IMR-90 (cell line): ENCODE results near the gene ACTRT3. TPM values are rescaled to one million over a fixed set of nuclear protein-coding genes. Genes with fewer than 3 reads are reported as not detected.

ENCODE experiments used
- ATAC-seq: fragments of 200-7000 bp; cut with Tn5 transposase; 2 replicates; pipeline ENCODE4 v1.9.1; 2020; ENCODE audit warnings: low read depth, mild to moderate bottlenecking, moderate library complexity
- BruUV-seq: library from RNA; stranded (reverse); fragments of 400-500 nt; replicated peaks from 2 replicates; lab custom pipeline; 2021; lab: Mats Ljungman, UMichigan
- CTCF ChIA-PET: fragments of 300-600 bp; formaldehyde crosslinking; extraction: SDS; loops from one replicate; lab custom pipeline; 2021; ENCODE audit warnings: antibody characterized with exemption; lab: Yijun Ruan, JAX
- POLR2A ChIA-PET: fragments of 300-600 bp; sonication (Branson Sonifier 250); formaldehyde crosslinking; loops from one replicate; lab custom pipeline; 2022; ENCODE audit warnings: antibody characterized with exemption; ENCODE audit not compliant: unreplicated experiment; lab: Charles Lee
- DNase-seq: peaks from one replicate; pipeline ENCODE4 v3.0.0; 2013
- H2AFZ ChIP-seq: replicated peaks from 2 replicates; pipeline ENCODE3; 2013; ENCODE audit warnings: low read length, mild to moderate bottlenecking; ENCODE audit not compliant: poor library complexity
- H2AK5ac ChIP-seq: 2 replicates; pipeline ENCODE4 v1.6.1; 2013; ENCODE audit warnings: low read depth, low read length, inconsistent platforms
- H2AK9ac ChIP-seq: replicated peaks from 2 replicates; pipeline ENCODE3; 2013; ENCODE audit warnings: mild to moderate bottlenecking, low read depth, low read length, moderate library complexity; ENCODE audit not compliant: poor library complexity
- H2BK120ac ChIP-seq: 2 replicates; pipeline ENCODE4 v1.6.1; 2013; ENCODE audit warnings: low read depth, low read length, inconsistent platforms
- H2BK15ac ChIP-seq: 3 replicates; pipeline ENCODE4 v1.6.1; 2013; ENCODE audit warnings: low read depth, low read length, inconsistent platforms
- H2BK20ac ChIP-seq: 2 replicates; pipeline ENCODE4 v1.6.1; 2013; ENCODE audit warnings: low read depth, mild to moderate bottlenecking, inconsistent platforms, low read length, moderate library complexity
- H2BK5ac ChIP-seq: 2 replicates; pipeline ENCODE4 v1.6.1; 2013; ENCODE audit warnings: mild to moderate bottlenecking, low read depth, low read length, inconsistent platforms; ENCODE audit not compliant: poor library complexity, severe bottlenecking
- H3K14ac ChIP-seq: replicated peaks from 2 replicates; pipeline ENCODE4 v1.6.1; 2013; ENCODE audit warnings: low read depth, low read length, inconsistent platforms
- H3K18ac ChIP-seq: 2 replicates; pipeline ENCODE4 v1.6.1; 2013; ENCODE audit warnings: low read depth, low read length, control low read depth
- H3K23ac ChIP-seq: 2 replicates; pipeline ENCODE4 v1.6.1; 2013; ENCODE audit warnings: low read depth, low read length, inconsistent platforms
- H3K27ac ChIP-seq: 2 replicates; pipeline ENCODE4 v1.5.1; 2013; ENCODE audit warnings: mild to moderate bottlenecking, control low read depth, low read length; ENCODE audit not compliant: insufficient read depth
- H3K27me3 ChIP-seq: 2 replicates; pipeline ENCODE4 v1.6.1; 2013; ENCODE audit warnings: low read length; ENCODE audit not compliant: control insufficient read depth, insufficient read depth
- H3K36me3 ChIP-seq: 2 replicates; pipeline ENCODE4 v1.6.1; 2013; ENCODE audit warnings: low read length, mixed read lengths; ENCODE audit not compliant: control insufficient read depth, insufficient read depth
- H3K4ac ChIP-seq: 2 replicates; pipeline ENCODE4 v1.6.1; 2013; ENCODE audit warnings: low read depth, low read length, inconsistent platforms
- H3K4me1 ChIP-seq: 2 replicates; pipeline ENCODE4 v1.6.1; 2013; ENCODE audit warnings: low read length, mixed read lengths; ENCODE audit not compliant: control insufficient read depth, insufficient read depth
- H3K4me2 ChIP-seq: 2 replicates; pipeline ENCODE4 v1.6.1; 2013; ENCODE audit warnings: low read depth, mild to moderate bottlenecking, control low read depth, low read length, moderate library complexity
- H3K4me3 ChIP-seq: 2 replicates; pipeline ENCODE4 v1.5.1; 2013; ENCODE audit warnings: low read depth, mild to moderate bottlenecking, control low read depth, low read length, moderate library complexity; ENCODE audit not compliant: insufficient read depth
- H3K56ac ChIP-seq: 2 replicates; pipeline ENCODE4 v1.6.1; 2013; ENCODE audit warnings: low read length, inconsistent platforms; ENCODE audit not compliant: insufficient read depth; ENCODE audit errors: extremely low read depth
- H3K79me1 ChIP-seq, 2 experiments: 2 replicates each; pipeline ENCODE4 v1.6.1; 2013; ENCODE audit warnings: low read length in 2 of 2, inconsistent platforms in 1 of 2, low read depth in 1 of 2
- H3K9ac ChIP-seq: 2 replicates; pipeline ENCODE4 v1.6.1; 2013; ENCODE audit warnings: low read depth, low read length, control low read depth
- H3K9me1 ChIP-seq: 2 replicates; pipeline ENCODE4 v1.6.1; 2013; ENCODE audit warnings: low read length, inconsistent platforms; ENCODE audit not compliant: insufficient read depth
- H3K9me3 ChIP-seq: 2 replicates; pipeline ENCODE4 v1.6.1; 2013; ENCODE audit warnings: low read length; ENCODE audit not compliant: control insufficient read depth, insufficient read depth
- H4K20me1 ChIP-seq: 2 replicates; pipeline ENCODE4 v1.6.1; 2013; ENCODE audit warnings: low read length, inconsistent platforms; ENCODE audit not compliant: insufficient read depth
- H4K5ac ChIP-seq: 2 replicates; pipeline ENCODE4 v1.6.1; 2013; ENCODE audit warnings: mild to moderate bottlenecking, low read depth, low read length, control low read depth
- H4K8ac ChIP-seq, 2 experiments: 2 replicates each; pipeline ENCODE4 v1.6.1; 2013; ENCODE audit warnings: low read depth in 2 of 2, low read length in 2 of 2, control low read depth in 1 of 2, inconsistent platforms in 1 of 2
- H4K91ac ChIP-seq: 2 replicates; pipeline ENCODE4 v1.6.1; 2013; ENCODE audit warnings: low read depth, low read length, inconsistent platforms; ENCODE audit not compliant: insufficient read depth
- BHLHE40 ChIP-seq: fragments of 150-350 bp; IDR thresholded peaks from 2 replicates; pipeline ENCODE4 v1.6.1; 2016; ENCODE audit warnings: mild to moderate bottlenecking, low read depth, low read length
- CEBPB ChIP-seq: IDR thresholded peaks from 2 replicates; pipeline ENCODE4 v1.6.1; 2012; ENCODE audit warnings: low read depth, low read length, improper control_type of control experiment
- CHD1 ChIP-seq: IDR thresholded peaks from 2 replicates; pipeline ENCODE4 v1.6.1; 2012; ENCODE audit warnings: low read depth, low read length, improper control_type of control experiment
- CTCF ChIP-seq: conservative IDR thresholded peaks from 2 replicates; pipeline ENCODE4 v1.5.1; 2012; ENCODE audit warnings: mild to moderate bottlenecking, low read depth, low read length, improper control_type of control experiment
- FOS ChIP-seq: fragments of 150-350 bp; IDR thresholded peaks from 2 replicates; pipeline ENCODE4 v1.6.1; 2016; ENCODE audit warnings: low read depth, low read length
- MAFK ChIP-seq: IDR thresholded peaks from 2 replicates; pipeline ENCODE4 v1.6.1; 2012; ENCODE audit warnings: low read depth, low read length, improper control_type of control experiment
- MAZ ChIP-seq: IDR thresholded peaks from 2 replicates; pipeline ENCODE4 v1.6.1; 2012; ENCODE audit warnings: low read depth, mild to moderate bottlenecking, low read length, improper control_type of control experiment, moderate library complexity, borderline replicate concordance
- MXI1 ChIP-seq: IDR thresholded peaks from 2 replicates; pipeline ENCODE4 v1.6.1; 2012; ENCODE audit warnings: low read depth, mild to moderate bottlenecking, low read length, moderate library complexity, borderline replicate concordance
- NFE2L2 ChIP-seq: fragments of 150-350 bp; IDR thresholded peaks from 2 replicates; pipeline ENCODE4 v1.6.1; 2016; ENCODE audit warnings: low read depth, mild to moderate bottlenecking, low read length
- POLR2A ChIP-seq: IDR thresholded peaks from 2 replicates; pipeline ENCODE4 v1.6.1; 2012; ENCODE audit warnings: mild to moderate bottlenecking, low read depth, low read length
- RAD21 ChIP-seq: IDR thresholded peaks from 2 replicates; pipeline ENCODE4 v1.6.1; 2012; ENCODE audit warnings: low read length, improper control_type of control experiment
- RCOR1 ChIP-seq: IDR thresholded peaks from 2 replicates; pipeline ENCODE4 v1.6.1; 2012; ENCODE audit warnings: mild to moderate bottlenecking, low read length, improper control_type of control experiment; ENCODE audit not compliant: insufficient replicate concordance
- RFX5 ChIP-seq: IDR thresholded peaks from 2 replicates; pipeline ENCODE4 v1.8.0; 2012; ENCODE audit warnings: low read depth, mild to moderate bottlenecking, low read length, moderate library complexity
- SMC3 ChIP-seq: fragments of 150-350 bp; IDR thresholded peaks from 2 replicates; pipeline ENCODE4 v1.6.1; 2016; ENCODE audit warnings: low read depth, mild to moderate bottlenecking, antibody characterized with exemption, low read length, moderate library complexity
- WGBS, 2 experiments: methylation state at CpG; one replicate each; pipeline versions ENCODE4 v1.1.5 to v1.1.7; 2013; ENCODE audit warnings: missing lambda C conversion rate in 2 of 2; ENCODE audit not compliant: insufficient read length in 1 of 2; ENCODE audit errors: extremely low coverage in 2 of 2; 5-methylcytosine and 5-hydroxymethylcytosine counted together
- dilution Hi-C: fragments of 300-500 bp; cut with HindIII; formaldehyde crosslinking; loops from one replicate; pipeline ENCODE4 v1.14.3; 2018; ENCODE audit warnings: low sequenced_read_pairs; ENCODE audit not compliant: unreplicated experiment
- in situ Hi-C: fragments of 300-500 bp; cut with MboI; formaldehyde crosslinking; loops from 3 replicates; pipeline ENCODE4 v1.14.3; 2019; ENCODE audit warnings: low sequenced_read_pairs, inconsistent platforms, mixed read lengths
- intact Hi-C: fragments of 100-400 bp; cut with micrococcal nuclease; formaldehyde crosslinking; loops from 2 replicates; pipeline ENCODE4 v1.10.0; 2022
- polyA plus RNA-seq, 3 experiments: library from polyadenylated mRNA; depleted of rRNA; stranded (reverse); fragments of >200 nt; gene quantifications; 2 replicates each; pipeline ENCODE4 v1.2.3, GENCODE V29; 2012; ENCODE audit warnings: low replicate concordance in 1 of 3
- total RNA-seq: library from RNA; depleted of rRNA; stranded (reverse); fragments of >200 nt; gene quantifications from 2 replicates; pipeline ENCODE4 v1.2.3, GENCODE V29; 2012
- TF ChIP-seq, protein P1 (sequence below): fragments of 150-350 bp; IDR thresholded peaks from 2 replicates; pipeline ENCODE4 v1.6.1; 2017; ENCODE audit warnings: mild to moderate bottlenecking, antibody characterized with exemption, low read length, low read depth
- TF ChIP-seq, protein P2 (sequence below): fragments of 150-350 bp; IDR thresholded peaks from 2 replicates; pipeline ENCODE4 v1.6.1; 2016; ENCODE audit warnings: low read depth, mild to moderate bottlenecking, low read length, moderate library complexity, borderline replicate concordance

ACTRT3 gene
- total and polyA plus RNA-seq, 2 of the 4 experiments (the other 2 are of a cell fraction), result 0.97 to 2.5 TPM

DNA sequence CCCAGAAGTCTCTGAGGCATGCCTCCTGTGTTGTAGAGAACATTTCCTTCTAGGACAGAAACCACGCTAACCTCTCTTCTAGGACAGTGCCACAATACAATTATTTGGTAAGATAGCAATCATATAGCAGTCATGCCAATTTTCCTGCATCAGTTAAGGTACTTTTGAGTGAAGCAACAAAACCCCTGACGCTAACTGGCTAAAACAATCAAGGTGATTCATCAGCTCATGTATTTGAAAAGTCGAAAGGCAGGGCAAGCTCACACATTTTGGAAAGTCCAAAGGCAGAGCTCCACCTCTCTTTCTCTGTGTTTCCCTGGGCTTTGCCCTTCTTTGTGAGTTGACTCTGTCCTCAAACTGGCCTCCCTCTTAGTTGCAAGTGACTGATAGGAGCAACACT, 14.7 kb downstream of the ACTRT3 start:
- Histone ChIP-seq H2BK20ac (no peak overlapping the region), H3K56ac (no peak overlapping the region), H3K4me1 (peaks cover 2% of the 10 kb centered on the region; the same call in 1 of the 2 replicates), H3K23ac (no peak overlapping the region), H2BK5ac (no peak overlapping the region), H2AFZ (no peak overlapping the region), H3K14ac (no peak overlapping the region), H4K5ac (no peak overlapping the region), H3K27ac (no peak overlapping the region), H3K9ac (no peak overlapping the region), H3K18ac (no peak overlapping the region), H3K4me2 (no peak overlapping the region), H2BK120ac (no peak overlapping the region), H3K27me3 (no peaks in the 10 kb centered on the region), H3K4ac (no peak overlapping the region), H3K4me3 (no peak overlapping the region), H2AK9ac (no peak overlapping the region), H4K91ac (no peak overlapping the region), H4K8ac (no peak overlapping the region), H2BK15ac (no peak overlapping the region), H3K79me1 (no peaks in the 10 kb centered on the region), H3K9me1 (no peaks in the 10 kb centered on the region), H2AK5ac (no peak overlapping the region), H4K20me1 (no peaks in the 10 kb centered on the region), H3K9me3 (no peaks in the 10 kb centered on the region), H3K36me3 (no peaks in the 10 kb centered on the region)
- ChIA-PET CTCF (no interaction called here), POLR2A (no interaction called here)
- dilution Hi-C loops, result no loop called here
- in situ Hi-C loops, result loop anchor here (25.0 kb wide), 1 partner anchor 1667 kb away; the partner anchor contains the start of gene GOLIM4
- ATAC-seq (no peak), DNase-seq (no peak)
- no TSS peak for BruUV-seq
- TF ChIP-seq MAZ (no peak), SMC3 (no peak), RFX5 (no peak), MXI1 (no peak), CEBPB (no peak), RAD21 (no peak), RCOR1 (no peak), MAFK (no peak), CTCF (no peak), POLR2A (no peak), NFE2L2 (no peak), FOS (no peak), BHLHE40 (no peak), CHD1 (no peak)
- TF ChIP-seq, protein P1, sequence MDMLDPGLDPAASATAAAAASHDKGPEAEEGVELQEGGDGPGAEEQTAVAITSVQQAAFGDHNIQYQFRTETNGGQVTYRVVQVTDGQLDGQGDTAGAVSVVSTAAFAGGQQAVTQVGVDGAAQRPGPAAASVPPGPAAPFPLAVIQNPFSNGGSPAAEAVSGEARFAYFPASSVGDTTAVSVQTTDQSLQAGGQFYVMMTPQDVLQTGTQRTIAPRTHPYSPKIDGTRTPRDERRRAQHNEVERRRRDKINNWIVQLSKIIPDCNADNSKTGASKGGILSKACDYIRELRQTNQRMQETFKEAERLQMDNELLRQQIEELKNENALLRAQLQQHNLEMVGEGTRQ, result no peak
- TF ChIP-seq, protein P2, sequence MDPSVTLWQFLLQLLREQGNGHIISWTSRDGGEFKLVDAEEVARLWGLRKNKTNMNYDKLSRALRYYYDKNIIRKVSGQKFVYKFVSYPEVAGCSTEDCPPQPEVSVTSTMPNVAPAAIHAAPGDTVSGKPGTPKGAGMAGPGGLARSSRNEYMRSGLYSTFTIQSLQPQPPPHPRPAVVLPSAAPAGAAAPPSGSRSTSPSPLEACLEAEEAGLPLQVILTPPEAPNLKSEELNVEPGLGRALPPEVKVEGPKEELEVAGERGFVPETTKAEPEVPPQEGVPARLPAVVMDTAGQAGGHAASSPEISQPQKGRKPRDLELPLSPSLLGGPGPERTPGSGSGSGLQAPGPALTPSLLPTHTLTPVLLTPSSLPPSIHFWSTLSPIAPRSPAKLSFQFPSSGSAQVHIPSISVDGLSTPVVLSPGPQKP, result no peak
- intact Hi-C loops, result no loop called here
- 83% methylated on average over 1 of the region's 3 CpGs; no CpG with 5 or more reads in 1 of the 2 experiments for WGBS, 2 experiments
